CD14-positive monocyte (primary cell): ENCODE data around the gene IRF2BPL. TPM values are rescaled to one million over a fixed set of nuclear protein-coding genes. Genes with fewer than 3 reads are reported as not detected.
A peak's percentile ranks its signal among the peaks of the same experiment; 100 is the strongest.

Experiments used
- DNase-seq, 3 donors: peaks; one replicate each; pipeline ENCODE4 v3.0.0-alpha.2; 2011 to 2022
- H2AFZ ChIP-seq: 2 replicates; pipeline ENCODE4 v1.6.0; 2012; ENCODE audit warnings: mild to moderate bottlenecking, low read depth, low read length, inconsistent platforms; ENCODE audit not compliant: insufficient read depth, poor library complexity, severe bottlenecking
- H3K27ac ChIP-seq, 2 donors: 1 replicate in 1 of 2; 2 replicates in 1 of 2; pipeline ENCODE4 v1.5.1; 2012 to 2013; ENCODE audit warnings: low read length in 2 of 2, control low read depth in 1 of 2, inconsistent platforms in 1 of 2, low read depth in 1 of 2, mild to moderate bottlenecking in 1 of 2
- H3K27me3 ChIP-seq, 2 donors: one replicate each; pipeline versions ENCODE4 v1.6.0 to v1.6.1; 2011 to 2013; ENCODE audit warnings: low read length in 2 of 2; ENCODE audit not compliant: control insufficient read depth in 2 of 2, insufficient read depth in 2 of 2
- H3K36me3 ChIP-seq, 2 donors: replicated peaks in 1 of 2; 1 replicate in 1 of 2; 2 replicates in 1 of 2; pipeline versions ENCODE4 v1.5.1 to v1.6.1; 2012 to 2013; ENCODE audit warnings: low read length in 2 of 2, control low read depth in 1 of 2, inconsistent platforms in 1 of 2, mild to moderate bottlenecking in 1 of 2; ENCODE audit not compliant: insufficient read depth in 2 of 2, control insufficient read depth in 1 of 2
- H3K4me1 ChIP-seq, 2 donors: 1 replicate in 1 of 2; 2 replicates in 1 of 2; pipeline versions ENCODE4 v1.5.1 to v1.6.1; 2012 to 2013; ENCODE audit warnings: low read length in 2 of 2, control low read depth in 1 of 2, inconsistent platforms in 1 of 2, mild to moderate bottlenecking in 1 of 2, moderate library complexity in 1 of 2; ENCODE audit not compliant: insufficient read depth in 2 of 2, control insufficient read depth in 1 of 2
- H3K4me2 ChIP-seq: replicated peaks from 2 replicates; pipeline ENCODE3; 2012; ENCODE audit warnings: low read length, moderate library complexity, mild to moderate bottlenecking; ENCODE audit not compliant: poor library complexity, severe bottlenecking; ENCODE audit errors: extremely low read depth
- H3K4me3 ChIP-seq, 3 experiments: fragments of 200-600 bp in 1 of 3; sonication (generic) in 1 of 3; replicated peaks in 1 of 3; 1 replicate in 2 of 3; 2 replicates in 1 of 3; pipeline ENCODE4 v1.5.1; 2011 to 2013; ENCODE audit warnings: low read length in 3 of 3, mild to moderate bottlenecking in 3 of 3, control low read depth in 2 of 3, low read depth in 2 of 3, inconsistent platforms in 1 of 3, moderate library complexity in 1 of 3
- H3K79me2 ChIP-seq: 2 replicates; pipeline ENCODE4 v1.6.0; 2012; ENCODE audit warnings: mild to moderate bottlenecking, control low read depth, inconsistent platforms, low read length, moderate library complexity; ENCODE audit not compliant: insufficient read depth
- H3K9ac ChIP-seq: 2 replicates; pipeline ENCODE4 v1.6.0; 2017; ENCODE audit warnings: low read length, mild to moderate bottlenecking; ENCODE audit not compliant: insufficient read depth, poor library complexity, severe bottlenecking
- H3K9me3 ChIP-seq, 2 donors: replicated peaks in 1 of 2; 1 replicate in 1 of 2; 2 replicates in 1 of 2; pipeline versions ENCODE4 v1.5.1 to v1.6.1; 2012 to 2013; ENCODE audit warnings: low read length in 2 of 2, control low read depth in 1 of 2; ENCODE audit not compliant: control insufficient read depth in 1 of 2, insufficient read depth in 1 of 2
- H4K20me1 ChIP-seq: 2 replicates; pipeline ENCODE4 v1.6.0; 2012; ENCODE audit warnings: mild to moderate bottlenecking, low read length, control low read depth, moderate library complexity; ENCODE audit not compliant: insufficient read depth
- H3K27ac Mint-ChIP-seq, 7 donors: one replicate each; pipeline ENCODE4 v1.8.0; 2020; ENCODE audit warnings: mild to moderate bottlenecking in 7 of 7, mixed read lengths in 7 of 7, moderate library complexity in 6 of 7, inconsistent platforms in 2 of 7
- H3K27me3 Mint-ChIP-seq, 3 donors: one replicate each; pipeline ENCODE4 v1.8.0; 2021 to 2022; ENCODE audit warnings: low read depth in 3 of 3, mild to moderate bottlenecking in 3 of 3, mixed read lengths in 3 of 3, moderate library complexity in 3 of 3, inconsistent platforms in 1 of 3
- H3K36me3 Mint-ChIP-seq, 2 donors: one replicate each; pipeline ENCODE4 v1.8.0; 2020; ENCODE audit warnings: mixed read lengths in 2 of 2, inconsistent platforms in 1 of 2, mild to moderate bottlenecking in 1 of 2
- H3K4me1 Mint-ChIP-seq: one replicate; pipeline ENCODE4 v1.8.0; 2020; ENCODE audit warnings: mild to moderate bottlenecking, mixed read lengths
- H3K4me3 Mint-ChIP-seq, 2 donors: one replicate each; pipeline ENCODE4 v1.8.0; 2020; ENCODE audit warnings: mild to moderate bottlenecking in 2 of 2, mixed read lengths in 2 of 2, moderate library complexity in 1 of 2
- H3K9me3 Mint-ChIP-seq, 7 donors: one replicate each; pipeline ENCODE4 v1.8.0; 2020 to 2022; ENCODE audit warnings: mixed read lengths in 7 of 7, mild to moderate bottlenecking in 6 of 7, moderate library complexity in 6 of 7, inconsistent platforms in 2 of 7
- WGBS: methylation state at CpG from one replicate; pipeline ENCODE4 v1.1.5; 2013; ENCODE audit warnings: missing lambda C conversion rate; ENCODE audit not compliant: insufficient coverage; 5-methylcytosine and 5-hydroxymethylcytosine counted together
- intact Hi-C, 2 donors: fragments of 100-400 bp; cut with micrococcal nuclease; formaldehyde crosslinking; loops; one replicate each; pipeline versions ENCODE4 v1.15.0 to v1.15.1; 2023
- polyA plus RNA-seq, 3 donors: library from polyadenylated mRNA; depleted of rRNA in 1 of 3; unstranded in 2 of 3; stranded (reverse) in 1 of 3; fragments of 300-500 nt in 2 of 3; fragments of >200 nt in 1 of 3; fragmentation: Illumina TruSeq in 2 of 3; gene quantifications; 1 replicate in 2 of 3; 2 replicates in 1 of 3; pipeline ENCODE4 v1.2.3, GENCODE V29; 2012 to 2021
- TF ChIP-seq, protein P1 (sequence below): fragments of 200-600 bp; IDR thresholded peaks from one replicate; pipeline ENCODE4 v1.8.0; 2022; ENCODE audit warnings: antibody characterized with exemption, mild to moderate bottlenecking

Gene IRF2BPL
- polyA plus RNA-seq, 3 donors, result 1.4 to 17.9 (median 1.9) TPM

DNA sequence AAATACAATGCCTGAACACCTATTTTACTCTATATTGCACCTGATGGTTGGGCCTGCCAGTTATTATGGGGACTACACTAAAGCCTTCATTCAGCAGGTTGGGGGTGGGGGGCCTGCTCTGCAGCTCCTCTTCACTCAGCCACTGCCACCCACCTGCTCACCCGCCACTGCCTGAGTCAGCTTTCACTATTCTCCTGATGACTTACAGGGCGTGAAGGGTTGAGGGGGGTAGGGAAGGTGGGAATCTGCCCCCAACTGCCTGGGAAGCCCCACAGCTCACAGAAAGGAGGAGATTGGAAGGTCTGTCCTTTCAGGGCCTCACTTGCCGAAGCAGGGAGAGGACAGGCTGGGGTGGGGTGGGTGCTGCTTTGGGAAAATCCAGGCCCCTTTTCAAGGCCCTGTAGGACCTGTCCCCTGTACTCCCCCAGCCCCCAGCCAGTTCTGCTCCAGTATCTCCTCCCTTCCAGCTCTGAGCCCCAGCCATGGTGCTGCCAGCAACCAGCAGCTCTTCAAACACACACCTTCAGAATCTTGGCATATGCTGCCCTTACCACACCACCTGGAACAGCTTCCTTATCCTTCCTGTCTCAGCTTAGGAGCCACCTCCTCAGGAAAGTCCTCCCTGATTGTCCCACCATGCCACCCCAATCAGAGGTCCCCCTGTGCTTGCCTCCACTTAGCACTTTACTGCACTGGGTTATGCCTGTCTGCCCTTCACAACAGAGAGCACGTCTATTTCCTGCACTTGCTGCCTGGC, 33.1 kb downstream of the IRF2BPL start:
- H3K4me2 ChIP-seq, result no peak overlapping the region
- H3K9me3 ChIP-seq, result no peaks in the 10 kb centered on the region
- H3K4me1 ChIP-seq, result peaks cover 3 to 5% of the 10 kb centered on the region in 2 donors
- peaks cover 0 to 3% (median 0%) of the 10 kb centered on the region in 7 donors for H3K9me3 Mint-ChIP-seq
- no peaks in the 10 kb centered on the region for H3K36me3 ChIP-seq
- no peak for DNase-seq
- no peaks in the 10 kb centered on the region for H4K20me1 ChIP-seq
- no peaks in the 10 kb centered on the region for H3K27me3 ChIP-seq
- no peaks in the 10 kb centered on the region for H3K79me2 ChIP-seq
- WGBS, result 80% methylated on average over 2 of the region's 4 CpGs
- no peak overlapping the region for H3K9ac ChIP-seq
- H3K4me3 Mint-ChIP-seq, result no peak overlapping the region
- intact Hi-C loops, result no loop called here
- no peak overlapping the region for H2AFZ ChIP-seq
- peak overlapping the region in 1 of 7 donors; percentile 25 for H3K27ac Mint-ChIP-seq
- no peak overlapping the region for H3K4me3 ChIP-seq
- H3K4me1 Mint-ChIP-seq, result peaks cover 8% of the 10 kb centered on the region
- no peak overlapping the region for H3K27ac ChIP-seq
- peaks cover 1 to 16% (median 4%) of the 10 kb centered on the region in 3 donors for H3K27me3 Mint-ChIP-seq
- H3K36me3 Mint-ChIP-seq, result no peaks in the 10 kb centered on the region
- TF ChIP-seq, protein P1, sequence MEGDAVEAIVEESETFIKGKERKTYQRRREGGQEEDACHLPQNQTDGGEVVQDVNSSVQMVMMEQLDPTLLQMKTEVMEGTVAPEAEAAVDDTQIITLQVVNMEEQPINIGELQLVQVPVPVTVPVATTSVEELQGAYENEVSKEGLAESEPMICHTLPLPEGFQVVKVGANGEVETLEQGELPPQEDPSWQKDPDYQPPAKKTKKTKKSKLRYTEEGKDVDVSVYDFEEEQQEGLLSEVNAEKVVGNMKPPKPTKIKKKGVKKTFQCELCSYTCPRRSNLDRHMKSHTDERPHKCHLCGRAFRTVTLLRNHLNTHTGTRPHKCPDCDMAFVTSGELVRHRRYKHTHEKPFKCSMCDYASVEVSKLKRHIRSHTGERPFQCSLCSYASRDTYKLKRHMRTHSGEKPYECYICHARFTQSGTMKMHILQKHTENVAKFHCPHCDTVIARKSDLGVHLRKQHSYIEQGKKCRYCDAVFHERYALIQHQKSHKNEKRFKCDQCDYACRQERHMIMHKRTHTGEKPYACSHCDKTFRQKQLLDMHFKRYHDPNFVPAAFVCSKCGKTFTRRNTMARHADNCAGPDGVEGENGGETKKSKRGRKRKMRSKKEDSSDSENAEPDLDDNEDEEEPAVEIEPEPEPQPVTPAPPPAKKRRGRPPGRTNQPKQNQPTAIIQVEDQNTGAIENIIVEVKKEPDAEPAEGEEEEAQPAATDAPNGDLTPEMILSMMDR, result no peak

DNA sequence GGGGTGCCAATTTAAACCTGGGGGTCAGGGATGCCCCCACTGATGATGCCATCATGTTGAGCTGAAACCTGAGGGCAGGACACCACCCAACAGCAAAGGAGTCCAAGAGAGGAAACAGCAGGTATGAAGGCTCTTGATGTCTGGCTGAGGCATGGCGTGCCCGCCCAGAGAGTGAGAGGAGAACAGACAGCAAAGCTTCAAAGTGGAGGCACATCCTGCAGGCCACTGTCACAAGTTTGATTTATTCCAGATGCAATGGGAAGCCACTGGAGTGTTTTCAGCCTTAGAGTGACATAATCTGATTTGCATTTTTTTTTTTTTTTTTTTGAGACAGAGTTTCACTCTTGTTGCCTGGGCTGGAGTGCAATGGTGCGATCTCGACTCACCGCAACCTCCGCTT, 34.8 kb downstream of the IRF2BPL start:
- Histone ChIP-seq H3K79me2 (no peaks in the 10 kb centered on the region), H2AFZ (no peak overlapping the region), H3K36me3 (no peaks in the 10 kb centered on the region), H3K9me3 (no peaks in the 10 kb centered on the region), H3K27ac (no peak overlapping the region), H3K4me2 (no peak overlapping the region), H4K20me1 (no peaks in the 10 kb centered on the region), H3K9ac (no peak overlapping the region), H3K4me1 (no peaks in the 10 kb centered on the region), H3K4me3 (no peak overlapping the region), H3K27me3 (no peaks in the 10 kb centered on the region)
- intact Hi-C loops, result no loop called here
- peaks cover 1 to 13% (median 2%) of the 10 kb centered on the region in 3 donors for H3K27me3 Mint-ChIP-seq
- DNase-seq, result no peak
- peaks cover 4% of the 10 kb centered on the region for H3K4me1 Mint-ChIP-seq
- 87% methylated on average over 2 of the region's 6 CpGs for WGBS
- H3K27ac Mint-ChIP-seq, result no peak overlapping the region
- H3K36me3 Mint-ChIP-seq, result no peaks in the 10 kb centered on the region
- TF ChIP-seq, protein P1, result no peak
- peaks cover 0 to 3% (median 0%) of the 10 kb centered on the region in 7 donors for H3K9me3 Mint-ChIP-seq
- no peak overlapping the region for H3K4me3 Mint-ChIP-seq
